Karpas-422 (cell line): ENCODE data around the gene ASPM. TPM values are rescaled to one million over a fixed set of nuclear protein-coding genes. Genes with fewer than 3 reads are reported as not detected.

ENCODE experiments used
- DNase-seq: peaks from one replicate; pipeline ENCODE4 v3.0.0-alpha.2; 2015
- H2AFZ ChIP-seq: fragments of 200-600 bp; sonication (generic); 2 replicates; pipeline ENCODE4 v1.6.1; 2014; ENCODE audit warnings: antibody characterized with exemption, low read length, mixed read lengths
- H3K27ac ChIP-seq: fragments of 200-600 bp; sonication (generic); 2 replicates; pipeline ENCODE4 v1.5.1; 2014; ENCODE audit warnings: mild to moderate bottlenecking, low read length, moderate library complexity
- H3K27me3 ChIP-seq: fragments of 200-600 bp; sonication (generic); 2 replicates; pipeline ENCODE4 v1.6.1; 2014; ENCODE audit warnings: low read length, mixed read lengths
- H3K36me3 ChIP-seq: fragments of 200-600 bp; sonication (generic); 2 replicates; pipeline ENCODE4 v1.6.1; 2014; ENCODE audit warnings: low read length, mixed read lengths; ENCODE audit not compliant: insufficient read depth
- H3K4me1 ChIP-seq: fragments of 200-600 bp; sonication (generic); 2 replicates; pipeline ENCODE4 v1.6.1; 2014; ENCODE audit warnings: mild to moderate bottlenecking, low read length, mixed read lengths
- H3K4me2 ChIP-seq: fragments of 200-600 bp; sonication (generic); 2 replicates; pipeline ENCODE4 v1.6.1; 2014; ENCODE audit warnings: low read length, low read depth, mild to moderate bottlenecking; ENCODE audit not compliant: poor library complexity, severe bottlenecking
- H3K4me3 ChIP-seq: fragments of 200-600 bp; sonication (generic); 2 replicates; pipeline ENCODE4 v1.5.1; 2014; ENCODE audit warnings: mild to moderate bottlenecking, antibody characterized with exemption, low read length, mixed read lengths
- H3K79me2 ChIP-seq: fragments of 200-600 bp; sonication (generic); 2 replicates; pipeline ENCODE4 v1.6.1; 2014; ENCODE audit warnings: mild to moderate bottlenecking, low read length, mixed read lengths
- H3K9ac ChIP-seq: fragments of 200-600 bp; sonication (generic); 2 replicates; pipeline ENCODE4 v1.6.0; 2014; ENCODE audit warnings: low read length
- H3K9me2 ChIP-seq: fragments of 200-600 bp; sonication (generic), shearing (Covaris generic); replicated peaks from 2 replicates; pipeline ENCODE4 v1.6.0; 2014; ENCODE audit warnings: mild to moderate bottlenecking, low read length, moderate library complexity; ENCODE audit not compliant: insufficient read depth
- H3K9me3 ChIP-seq: fragments of 300-700, 200-600 bp; sonication (generic); 2 replicates; pipeline ENCODE4 v1.6.1; 2014; ENCODE audit warnings: low read length, mixed read lengths
- H4K20me1 ChIP-seq: fragments of 200-600 bp; sonication (generic); 2 replicates; pipeline ENCODE4 v1.6.1; 2014; ENCODE audit warnings: mild to moderate bottlenecking, antibody characterized with exemption, low read length, low read depth; ENCODE audit not compliant: insufficient read depth
- total RNA-seq: library from RNA; depleted of rRNA; stranded (reverse); fragments of >200 nt; shearing (Covaris generic); gene quantifications from 2 replicates; pipeline ENCODE4 v1.2.3, GENCODE V29; 2014; ENCODE audit warnings: low replicate concordance; rRNA removed

Gene ASPM
- 32.5 and 53.4 TPM in 2 replicates for total RNA-seq

- H3K4me3 ChIP-seq = peak within 1 kb of the TSS; percentile 87
- H3K27me3 ChIP-seq = no peaks in the 10 kb centered on the region
- H3K4me2 ChIP-seq = peak within 1 kb of the TSS; percentile 98
- H3K9ac ChIP-seq = peak within 1 kb of the TSS; percentile 81
- peaks cover 40% of the 10 kb centered on the region for H3K4me1 ChIP-seq
- H3K9me3 ChIP-seq = no peaks in the 10 kb centered on the region
- H3K36me3 ChIP-seq = peaks cover 23% of the 10 kb centered on the region; the same call in 1 of the 2 replicates
- peak within 1 kb of the TSS; percentile 22; the same call in 1 of the 2 replicates for H2AFZ ChIP-seq
- H3K27ac ChIP-seq = peak within 1 kb of the TSS; percentile 74
- H3K79me2 ChIP-seq = peaks cover 50% of the 10 kb centered on the region
- no peaks in the 10 kb centered on the region for H3K9me2 ChIP-seq
- peak; percentile 97 for DNase-seq
- H4K20me1 ChIP-seq = no peaks in the 10 kb centered on the region
Measured at GRCh38 chr1:197146101-197147095, at the start of gene ASPM. Gene ASPM (minus strand): TSS chr1:197146669. CDS start chr1:197146437, 232 bp downstream.

DNA sequence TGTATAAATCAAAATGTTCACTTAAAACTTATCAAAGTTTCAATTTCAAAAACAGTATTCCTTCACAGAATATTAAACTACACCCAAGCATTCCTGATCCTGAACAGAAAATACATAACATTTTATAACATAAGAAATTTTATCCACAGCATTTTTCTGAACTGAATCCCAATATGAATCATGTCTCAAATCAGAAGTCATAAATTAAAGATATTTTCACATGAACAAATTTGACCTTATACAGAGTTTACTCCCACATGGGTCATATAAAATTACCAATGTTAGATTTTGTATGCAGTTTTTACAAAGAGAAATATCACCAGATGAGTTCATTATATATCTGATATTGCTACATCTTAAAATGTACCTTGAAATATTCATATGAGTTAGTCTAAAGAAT, 48.6 kb upstream of the ASPM start:
- H3K9ac ChIP-seq = no peak overlapping the region
- no peaks in the 10 kb centered on the region for H3K9me3 ChIP-seq
- peaks cover 12% of the 10 kb centered on the region; the same call in 1 of the 2 replicates for H3K36me3 ChIP-seq
- no peak for DNase-seq
- H3K4me2 ChIP-seq = no peak overlapping the region
- H4K20me1 ChIP-seq = no peaks in the 10 kb centered on the region
- H2AFZ ChIP-seq = no peak overlapping the region
- H3K79me2 ChIP-seq = peaks cover 77% of the 10 kb centered on the region
- H3K27ac ChIP-seq = no peak overlapping the region
- H3K4me1 ChIP-seq = peaks cover 46% of the 10 kb centered on the region
- H3K4me3 ChIP-seq = no peak overlapping the region
- H3K27me3 ChIP-seq = no peaks in the 10 kb centered on the region
- no peaks in the 10 kb centered on the region for H3K9me2 ChIP-seq

DNA sequence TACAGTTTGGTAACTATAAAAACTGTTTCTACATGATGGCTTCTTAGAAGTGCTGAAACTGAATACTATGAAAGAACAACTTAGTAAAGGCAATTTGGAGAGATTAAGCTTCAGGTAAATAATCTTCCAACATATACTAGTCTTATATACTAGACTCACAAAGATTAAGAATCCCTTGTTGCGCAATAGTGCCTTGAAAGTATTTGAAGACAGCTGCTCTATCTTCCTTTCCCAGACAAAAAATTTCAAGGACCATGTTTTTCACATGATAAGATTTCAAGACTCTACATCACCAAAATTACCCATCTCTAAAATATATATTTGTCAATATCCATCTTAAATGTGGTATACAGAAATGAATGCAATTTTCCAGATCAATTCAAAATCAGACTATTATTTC, 37.7 kb upstream of the ASPM start:
- no peak for DNase-seq
- H3K4me1 ChIP-seq = peaks cover 28% of the 10 kb centered on the region
- H3K4me2 ChIP-seq = no peak overlapping the region
- H3K4me3 ChIP-seq = no peak overlapping the region
- no peaks in the 10 kb centered on the region for H3K9me2 ChIP-seq
- H3K36me3 ChIP-seq = peaks cover 58% of the 10 kb centered on the region
- no peak overlapping the region for H3K9ac ChIP-seq
- no peaks in the 10 kb centered on the region for H3K9me3 ChIP-seq
- H3K27ac ChIP-seq = no peak overlapping the region
- H3K79me2 ChIP-seq = peaks cover 51% of the 10 kb centered on the region
- no peaks in the 10 kb centered on the region for H4K20me1 ChIP-seq
- no peaks in the 10 kb centered on the region for H3K27me3 ChIP-seq
- H2AFZ ChIP-seq = no peak overlapping the region

- DNase-seq = no peak
- Histone ChIP-seq H3K9me2 (no peaks in the 10 kb centered on the region), H3K36me3 (peaks cover 53% of the 10 kb centered on the region), H3K4me2 (peak overlapping the region; percentile 68), H3K9me3 (no peaks in the 10 kb centered on the region), H3K4me1 (peaks cover 28% of the 10 kb centered on the region), H4K20me1 (no peaks in the 10 kb centered on the region), H3K27ac (peak overlapping the region; percentile 60), H3K27me3 (no peaks in the 10 kb centered on the region), H3K4me3 (no peak overlapping the region), H3K9ac (no peak overlapping the region), H2AFZ (no peak overlapping the region), H3K79me2 (peaks cover 51% of the 10 kb centered on the region)
Measured at GRCh38 chr1:197183195-197183748, 36.8 kb upstream of the ASPM start.

- Histone ChIP-seq H3K9me2 (no peaks in the 10 kb centered on the region), H3K4me1 (peaks cover 28% of the 10 kb centered on the region), H3K27me3 (no peaks in the 10 kb centered on the region), H3K27ac (peak overlapping the region; percentile 60), H3K9ac (no peak overlapping the region), H3K4me2 (peak overlapping the region; percentile 68), H2AFZ (no peak overlapping the region), H3K9me3 (no peaks in the 10 kb centered on the region), H3K36me3 (peaks cover 47% of the 10 kb centered on the region), H4K20me1 (no peaks in the 10 kb centered on the region), H3K79me2 (peaks cover 51% of the 10 kb centered on the region), H3K4me3 (peak overlapping the region; percentile 28; the same call in 1 of the 2 replicates)
- no peak for DNase-seq
Measured at GRCh38 chr1:197182716-197183115, 36.2 kb upstream of the ASPM start.

DNA sequence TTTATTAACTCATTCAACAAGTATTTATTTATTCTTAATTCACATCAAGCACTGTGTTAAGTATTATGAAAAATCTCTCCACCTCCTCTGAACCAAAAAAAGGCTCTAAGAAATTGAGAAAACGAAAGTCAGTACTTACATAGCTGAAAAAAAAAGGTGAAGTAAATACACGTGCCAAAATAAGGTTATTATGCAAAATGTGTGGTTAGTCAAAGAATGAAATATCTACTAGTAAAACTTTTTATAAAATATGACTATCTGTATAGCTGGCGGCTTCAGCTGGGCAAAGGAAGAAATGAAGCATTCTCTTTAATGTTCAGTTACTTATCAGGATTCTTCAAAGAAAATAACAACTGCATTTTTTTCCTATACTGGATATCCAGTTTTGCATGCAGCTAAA, 35.5 kb upstream of the ASPM start:
- H3K36me3 ChIP-seq = peaks cover 46% of the 10 kb centered on the region
- H4K20me1 ChIP-seq = no peaks in the 10 kb centered on the region
- peak; percentile 64 for DNase-seq
- no peak overlapping the region for H2AFZ ChIP-seq
- H3K27me3 ChIP-seq = no peaks in the 10 kb centered on the region
- H3K4me2 ChIP-seq = peak overlapping the region; percentile 68
- H3K79me2 ChIP-seq = peaks cover 50% of the 10 kb centered on the region
- peak overlapping the region; percentile 60 for H3K27ac ChIP-seq
- H3K4me3 ChIP-seq = peak overlapping the region; percentile 28; the same call in 1 of the 2 replicates
- H3K9ac ChIP-seq = peak overlapping the region; percentile 8; the same call in 1 of the 2 replicates
- no peaks in the 10 kb centered on the region for H3K9me2 ChIP-seq
- H3K4me1 ChIP-seq = peaks cover 28% of the 10 kb centered on the region
- H3K9me3 ChIP-seq = no peaks in the 10 kb centered on the region

DNA sequence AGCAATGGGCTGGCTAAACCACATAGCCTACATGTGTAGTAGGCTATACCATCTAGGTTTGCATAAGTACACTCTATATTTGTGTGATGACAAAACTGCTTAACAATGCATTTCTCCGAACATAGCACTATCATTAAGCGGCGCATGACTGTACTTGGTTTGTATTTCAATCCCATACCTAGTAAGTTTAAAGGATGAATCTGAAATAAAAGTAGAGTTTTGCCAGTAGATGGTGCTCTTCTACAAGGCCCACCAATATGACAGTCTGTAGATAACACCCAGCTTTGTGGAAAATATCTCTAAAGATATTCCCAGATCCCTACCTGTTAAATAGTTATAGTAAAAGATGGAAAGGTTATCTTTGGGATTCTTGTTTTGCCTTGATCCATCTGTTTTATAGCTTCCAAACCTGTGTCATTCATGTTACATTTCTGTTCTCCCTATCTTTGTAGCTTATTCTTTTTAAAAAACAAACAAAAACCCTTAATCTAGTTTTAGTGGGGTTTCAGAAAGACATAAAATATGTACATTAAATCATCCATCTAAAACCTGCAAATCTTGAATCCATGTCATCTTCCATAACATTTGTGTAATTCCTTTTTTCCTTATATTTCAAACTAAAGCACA, 33.9 kb upstream of the ASPM start:
- Histone ChIP-seq H3K9ac (no peak overlapping the region), H3K36me3 (peaks cover 44% of the 10 kb centered on the region), H3K4me3 (no peak overlapping the region)

GRCh38 chr1:197178998-197179397, 32.5 kb upstream of the ASPM start:
- H3K4me3 ChIP-seq = no peak overlapping the region
- no peak overlapping the region for H3K4me2 ChIP-seq
- H3K9me3 ChIP-seq = no peaks in the 10 kb centered on the region
- peaks cover 30% of the 10 kb centered on the region for H3K79me2 ChIP-seq
- H3K36me3 ChIP-seq = peaks cover 44% of the 10 kb centered on the region
- H3K27ac ChIP-seq = no peak overlapping the region
- no peak for DNase-seq
- no peaks in the 10 kb centered on the region for H4K20me1 ChIP-seq
- no peaks in the 10 kb centered on the region for H3K27me3 ChIP-seq
- no peak overlapping the region for H3K9ac ChIP-seq
- H3K4me1 ChIP-seq = peaks cover 28% of the 10 kb centered on the region
- no peak overlapping the region for H2AFZ ChIP-seq
- H3K9me2 ChIP-seq = no peaks in the 10 kb centered on the region

More for the DNA sequence above, 33.9 kb upstream of the ASPM start:
- Histone ChIP-seq H3K4me1 (peaks cover 28% of the 10 kb centered on the region), H3K79me2 (peaks cover 36% of the 10 kb centered on the region), H3K27ac (no peak overlapping the region), H3K9me2 (no peaks in the 10 kb centered on the region), H3K27me3 (no peaks in the 10 kb centered on the region), H3K4me2 (no peak overlapping the region), H2AFZ (no peak overlapping the region), H3K9me3 (no peaks in the 10 kb centered on the region), H4K20me1 (no peaks in the 10 kb centered on the region)
- DNase-seq = peak; percentile 76
